ENCODE results near the gene RPTOR. TPM values are rescaled to one million over a fixed set of nuclear protein-coding genes. Genes with fewer than 3 reads are reported as not detected.

The RPTOR gene
- polyA plus RNA-seq, 1 donor from 2014 or later: 8.0 TPM

DNA sequence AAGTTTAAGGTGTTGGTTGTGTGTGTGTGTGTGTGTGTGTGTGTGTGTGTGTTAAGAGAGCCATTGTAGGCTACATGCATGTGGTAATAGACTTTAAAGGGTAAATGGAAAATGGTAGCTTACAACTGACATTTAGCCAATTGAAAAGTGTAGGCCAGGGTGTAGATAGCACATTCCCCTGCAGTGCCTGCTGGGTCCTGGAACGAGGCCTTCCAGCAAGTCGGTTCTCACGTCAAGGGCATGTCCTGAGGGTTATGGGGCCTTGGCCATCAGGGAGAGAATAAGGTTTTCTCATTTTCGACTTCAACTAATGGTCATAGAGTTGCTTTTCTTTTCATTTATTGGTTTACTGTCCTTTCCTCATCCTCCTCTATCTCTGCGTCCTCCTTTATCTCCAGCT lies 65.1 kb downstream of the RPTOR start:
- TF ChIP-seq SMC3 (conservative IDR thresholded peaks at IDR 0.05; ENCODE audit: poor library complexity) (no peak), TAF1 (IDR thresholded peaks at IDR 0.05; ENCODE audit: low read depth) (no peak), EZH2 (IDR thresholded peaks at IDR 0.05; ENCODE audit: borderline replicate concordance, insufficient read depth, low read length, poor library complexity, severe bottlenecking) (no peak), MXI1 (conservative IDR thresholded peaks at IDR 0.05; ENCODE audit: poor library complexity, severe bottlenecking) (no peak), RAD21 (conservative IDR thresholded peaks at IDR 0.05) (no peak), EP300 (conservative IDR thresholded peaks at IDR 0.05; ENCODE audit: poor library complexity, severe bottlenecking) (no peak), POLR2AphosphoS5 (IDR thresholded peaks at IDR 0.05) (no peak)
- TF ChIP-seq, protein P1, sequence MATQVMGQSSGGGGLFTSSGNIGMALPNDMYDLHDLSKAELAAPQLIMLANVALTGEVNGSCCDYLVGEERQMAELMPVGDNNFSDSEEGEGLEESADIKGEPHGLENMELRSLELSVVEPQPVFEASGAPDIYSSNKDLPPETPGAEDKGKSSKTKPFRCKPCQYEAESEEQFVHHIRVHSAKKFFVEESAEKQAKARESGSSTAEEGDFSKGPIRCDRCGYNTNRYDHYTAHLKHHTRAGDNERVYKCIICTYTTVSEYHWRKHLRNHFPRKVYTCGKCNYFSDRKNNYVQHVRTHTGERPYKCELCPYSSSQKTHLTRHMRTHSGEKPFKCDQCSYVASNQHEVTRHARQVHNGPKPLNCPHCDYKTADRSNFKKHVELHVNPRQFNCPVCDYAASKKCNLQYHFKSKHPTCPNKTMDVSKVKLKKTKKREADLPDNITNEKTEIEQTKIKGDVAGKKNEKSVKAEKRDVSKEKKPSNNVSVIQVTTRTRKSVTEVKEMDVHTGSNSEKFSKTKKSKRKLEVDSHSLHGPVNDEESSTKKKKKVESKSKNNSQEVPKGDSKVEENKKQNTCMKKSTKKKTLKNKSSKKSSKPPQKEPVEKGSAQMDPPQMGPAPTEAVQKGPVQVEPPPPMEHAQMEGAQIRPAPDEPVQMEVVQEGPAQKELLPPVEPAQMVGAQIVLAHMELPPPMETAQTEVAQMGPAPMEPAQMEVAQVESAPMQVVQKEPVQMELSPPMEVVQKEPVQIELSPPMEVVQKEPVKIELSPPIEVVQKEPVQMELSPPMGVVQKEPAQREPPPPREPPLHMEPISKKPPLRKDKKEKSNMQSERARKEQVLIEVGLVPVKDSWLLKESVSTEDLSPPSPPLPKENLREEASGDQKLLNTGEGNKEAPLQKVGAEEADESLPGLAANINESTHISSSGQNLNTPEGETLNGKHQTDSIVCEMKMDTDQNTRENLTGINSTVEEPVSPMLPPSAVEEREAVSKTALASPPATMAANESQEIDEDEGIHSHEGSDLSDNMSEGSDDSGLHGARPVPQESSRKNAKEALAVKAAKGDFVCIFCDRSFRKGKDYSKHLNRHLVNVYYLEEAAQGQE (IDR thresholded peaks at IDR 0.05; ENCODE audit: borderline replicate concordance): no peak
- Histone ChIP-seq H2AFZ (ENCODE audit: low read depth, low read length) (no peak overlapping the region), H3K4me3 (ENCODE audit: low read length) (no peak overlapping the region), H3K9me2 (ENCODE audit: insufficient read depth, low read length) (no peaks in the 10 kb centered on the region), H3K36me3 (ENCODE audit: insufficient read depth, low read length) (no peaks in the 10 kb centered on the region), H3K27ac (ENCODE audit: low read length) (no peak overlapping the region), H3K27me3 (ENCODE audit: insufficient read depth, low read depth, low read length) (no peaks in the 10 kb centered on the region), H3K79me2 (replicated peaks; ENCODE audit: insufficient read depth, low read length) (no peaks in the 10 kb centered on the region), H4K20me1 (ENCODE audit: insufficient read depth) (no peaks in the 10 kb centered on the region), H3K4me2 (ENCODE audit: low read length) (no peak overlapping the region), H3K9me3 (ENCODE audit: low read length) (no peaks in the 10 kb centered on the region), H3K9ac (ENCODE audit: low read length) (no peak overlapping the region), H3F3A (ENCODE audit: insufficient read depth, low read length, poor library complexity, severe bottlenecking) (no peaks in the 10 kb centered on the region)

DNA sequence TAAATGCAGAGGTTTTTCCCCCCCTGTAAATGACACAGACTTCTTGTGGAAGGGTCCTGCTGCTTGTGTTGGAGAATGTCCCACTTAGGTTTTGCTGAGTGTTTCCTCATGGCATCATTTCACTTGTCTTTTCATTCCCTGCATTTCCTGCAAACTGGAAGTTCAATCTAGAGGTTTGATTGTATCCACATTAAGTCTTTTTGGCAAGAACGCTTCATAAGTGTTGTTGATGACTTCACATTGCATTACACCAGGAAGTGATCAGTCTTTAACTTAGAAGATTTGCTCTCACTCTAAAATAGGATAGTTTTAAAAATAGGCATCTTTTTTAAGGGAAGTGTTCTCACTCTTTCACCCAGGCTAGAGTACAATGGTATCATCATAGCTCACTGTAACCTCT lies 67.2 kb downstream of the RPTOR start:
- H3K9ac ChIP-seq (ENCODE audit: low read length): no peak overlapping the region

More for the DNA sequence above, 67.2 kb downstream of the RPTOR start:
- no peaks in the 10 kb centered on the region for H3K27me3 ChIP-seq (ENCODE audit: insufficient read depth, low read depth, low read length)
- no peak overlapping the region for H3K4me2 ChIP-seq (ENCODE audit: low read length)
- no peak overlapping the region for H2AFZ ChIP-seq (ENCODE audit: low read depth, low read length)
- H3F3A ChIP-seq (ENCODE audit: insufficient read depth, low read length, poor library complexity, severe bottlenecking): no peaks in the 10 kb centered on the region
- H3K4me3 ChIP-seq (ENCODE audit: low read length): no peak overlapping the region
- no peaks in the 10 kb centered on the region for H3K79me2 ChIP-seq (replicated peaks; ENCODE audit: insufficient read depth, low read length)
- no peaks in the 10 kb centered on the region for H3K36me3 ChIP-seq (ENCODE audit: insufficient read depth, low read length)
- H3K27ac ChIP-seq (ENCODE audit: low read length): no peak overlapping the region
- H4K20me1 ChIP-seq (ENCODE audit: insufficient read depth): no peaks in the 10 kb centered on the region
- TF ChIP-seq, protein P1 (IDR thresholded peaks at IDR 0.05; ENCODE audit: borderline replicate concordance): no peak
- TF ChIP-seq TAF1 (IDR thresholded peaks at IDR 0.05; ENCODE audit: low read depth) (no peak), POLR2AphosphoS5 (IDR thresholded peaks at IDR 0.05) (no peak), RAD21 (conservative IDR thresholded peaks at IDR 0.05) (no peak), MXI1 (conservative IDR thresholded peaks at IDR 0.05; ENCODE audit: poor library complexity, severe bottlenecking) (no peak), EZH2 (IDR thresholded peaks at IDR 0.05; ENCODE audit: borderline replicate concordance, insufficient read depth, low read length, poor library complexity, severe bottlenecking) (no peak), EP300 (conservative IDR thresholded peaks at IDR 0.05; ENCODE audit: poor library complexity, severe bottlenecking) (no peak), SMC3 (conservative IDR thresholded peaks at IDR 0.05; ENCODE audit: poor library complexity) (no peak)
- TF ChIP-seq, protein P2, sequence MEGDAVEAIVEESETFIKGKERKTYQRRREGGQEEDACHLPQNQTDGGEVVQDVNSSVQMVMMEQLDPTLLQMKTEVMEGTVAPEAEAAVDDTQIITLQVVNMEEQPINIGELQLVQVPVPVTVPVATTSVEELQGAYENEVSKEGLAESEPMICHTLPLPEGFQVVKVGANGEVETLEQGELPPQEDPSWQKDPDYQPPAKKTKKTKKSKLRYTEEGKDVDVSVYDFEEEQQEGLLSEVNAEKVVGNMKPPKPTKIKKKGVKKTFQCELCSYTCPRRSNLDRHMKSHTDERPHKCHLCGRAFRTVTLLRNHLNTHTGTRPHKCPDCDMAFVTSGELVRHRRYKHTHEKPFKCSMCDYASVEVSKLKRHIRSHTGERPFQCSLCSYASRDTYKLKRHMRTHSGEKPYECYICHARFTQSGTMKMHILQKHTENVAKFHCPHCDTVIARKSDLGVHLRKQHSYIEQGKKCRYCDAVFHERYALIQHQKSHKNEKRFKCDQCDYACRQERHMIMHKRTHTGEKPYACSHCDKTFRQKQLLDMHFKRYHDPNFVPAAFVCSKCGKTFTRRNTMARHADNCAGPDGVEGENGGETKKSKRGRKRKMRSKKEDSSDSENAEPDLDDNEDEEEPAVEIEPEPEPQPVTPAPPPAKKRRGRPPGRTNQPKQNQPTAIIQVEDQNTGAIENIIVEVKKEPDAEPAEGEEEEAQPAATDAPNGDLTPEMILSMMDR (IDR thresholded peaks at IDR 0.05; ENCODE audit: poor library complexity, severe bottlenecking): no peak
- no peaks in the 10 kb centered on the region for H3K9me3 ChIP-seq (ENCODE audit: low read length)
- no peaks in the 10 kb centered on the region for H3K9me2 ChIP-seq (ENCODE audit: insufficient read depth, low read length)
